D721Med (cell line): ENCODE measurements around the gene ZMIZ1.

Experiments
- DNase-seq: peaks from one replicate; pipeline ENCODE4 v3.0.0; 2011; ENCODE audit warnings: low spot score; ENCODE audit not compliant: insufficient read length
- FAIRE-seq: peaks from 2 replicates; lab custom pipeline; 2011; peaks lifted over from hg19 to GRCh38; lab: Jason Lieb, UNC
- TF ChIP-seq, protein P1 (sequence below): IDR thresholded peaks from 2 replicates; pipeline ENCODE4 v1.5.1; 2012; ENCODE audit warnings: mild to moderate bottlenecking, control low read depth; ENCODE audit not compliant: insufficient read depth; ENCODE audit errors: missing control alignments

ZMIZ1 gene

DNA sequence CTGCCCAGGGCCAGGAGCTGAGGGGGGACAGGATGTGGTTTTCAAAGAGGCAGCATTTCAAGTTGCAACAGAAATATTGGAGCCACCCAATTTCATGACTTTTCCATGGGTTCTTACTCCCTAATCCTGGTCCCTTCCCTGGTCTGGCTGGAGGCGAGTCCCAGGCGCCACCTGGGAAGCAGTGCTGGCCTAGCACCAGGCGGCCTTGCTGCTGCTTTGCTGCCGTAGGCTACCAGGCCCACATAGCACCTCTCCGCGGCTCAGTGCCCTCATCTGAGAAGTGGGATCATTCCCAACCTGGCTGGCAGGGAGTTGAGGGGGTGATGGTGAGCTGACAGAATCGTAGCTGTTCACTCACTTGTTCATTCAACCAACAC, 33.7 kb downstream of the ZMIZ1 start:
- TF ChIP-seq, protein P1, sequence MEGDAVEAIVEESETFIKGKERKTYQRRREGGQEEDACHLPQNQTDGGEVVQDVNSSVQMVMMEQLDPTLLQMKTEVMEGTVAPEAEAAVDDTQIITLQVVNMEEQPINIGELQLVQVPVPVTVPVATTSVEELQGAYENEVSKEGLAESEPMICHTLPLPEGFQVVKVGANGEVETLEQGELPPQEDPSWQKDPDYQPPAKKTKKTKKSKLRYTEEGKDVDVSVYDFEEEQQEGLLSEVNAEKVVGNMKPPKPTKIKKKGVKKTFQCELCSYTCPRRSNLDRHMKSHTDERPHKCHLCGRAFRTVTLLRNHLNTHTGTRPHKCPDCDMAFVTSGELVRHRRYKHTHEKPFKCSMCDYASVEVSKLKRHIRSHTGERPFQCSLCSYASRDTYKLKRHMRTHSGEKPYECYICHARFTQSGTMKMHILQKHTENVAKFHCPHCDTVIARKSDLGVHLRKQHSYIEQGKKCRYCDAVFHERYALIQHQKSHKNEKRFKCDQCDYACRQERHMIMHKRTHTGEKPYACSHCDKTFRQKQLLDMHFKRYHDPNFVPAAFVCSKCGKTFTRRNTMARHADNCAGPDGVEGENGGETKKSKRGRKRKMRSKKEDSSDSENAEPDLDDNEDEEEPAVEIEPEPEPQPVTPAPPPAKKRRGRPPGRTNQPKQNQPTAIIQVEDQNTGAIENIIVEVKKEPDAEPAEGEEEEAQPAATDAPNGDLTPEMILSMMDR, result no peak
- FAIRE-seq, result no peak

DNA sequence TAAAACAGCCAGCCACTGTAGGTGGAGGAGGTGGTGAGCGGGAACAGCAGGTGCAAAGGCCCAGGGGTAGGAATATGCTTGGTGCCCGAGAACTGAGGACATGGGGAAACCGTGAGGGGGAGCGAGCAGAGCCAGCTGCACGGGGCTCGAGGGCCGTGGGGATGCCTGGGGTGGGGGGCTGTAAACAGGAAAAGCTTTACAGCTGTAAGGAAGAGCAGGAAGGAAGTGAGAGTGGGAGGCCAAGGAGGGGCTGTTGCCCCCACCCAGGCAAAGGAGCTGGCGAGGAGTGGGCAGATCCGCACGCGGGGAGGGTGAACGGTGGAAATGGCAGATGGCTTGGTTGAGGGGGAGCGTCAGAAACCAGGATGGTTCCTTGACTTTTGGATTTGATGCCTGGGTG, 34.4 kb downstream of the ZMIZ1 start:
- DNase-seq (no peak), FAIRE-seq (no peak)
- TF ChIP-seq, protein P1, result no peak

More for the DNA sequence above, 33.7 kb downstream of the ZMIZ1 start:
- DNase-seq, result no peak

DNA sequence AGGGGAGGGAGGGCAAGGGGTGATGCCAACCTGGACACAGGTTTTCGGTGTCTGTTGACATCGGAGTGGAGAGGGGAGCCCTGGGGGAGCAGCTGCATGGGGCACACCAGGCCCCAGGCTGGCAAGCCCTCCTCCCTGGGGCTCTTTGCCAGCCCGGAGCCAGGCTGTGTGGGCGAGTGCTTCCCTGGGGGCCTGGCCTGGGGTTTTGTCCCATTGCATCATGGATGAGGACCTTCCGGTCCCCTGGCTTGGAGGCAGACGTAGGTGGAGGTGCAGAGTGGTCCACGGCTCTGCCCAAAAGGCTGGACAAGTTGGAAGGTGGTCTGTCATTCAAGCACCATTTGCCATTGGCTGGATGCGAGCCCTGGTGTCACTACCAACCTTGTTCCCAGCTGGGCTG, 34.8 kb downstream of the ZMIZ1 start:
- DNase-seq (no peak), FAIRE-seq (no peak)
- TF ChIP-seq, protein P1, result no peak

DNA sequence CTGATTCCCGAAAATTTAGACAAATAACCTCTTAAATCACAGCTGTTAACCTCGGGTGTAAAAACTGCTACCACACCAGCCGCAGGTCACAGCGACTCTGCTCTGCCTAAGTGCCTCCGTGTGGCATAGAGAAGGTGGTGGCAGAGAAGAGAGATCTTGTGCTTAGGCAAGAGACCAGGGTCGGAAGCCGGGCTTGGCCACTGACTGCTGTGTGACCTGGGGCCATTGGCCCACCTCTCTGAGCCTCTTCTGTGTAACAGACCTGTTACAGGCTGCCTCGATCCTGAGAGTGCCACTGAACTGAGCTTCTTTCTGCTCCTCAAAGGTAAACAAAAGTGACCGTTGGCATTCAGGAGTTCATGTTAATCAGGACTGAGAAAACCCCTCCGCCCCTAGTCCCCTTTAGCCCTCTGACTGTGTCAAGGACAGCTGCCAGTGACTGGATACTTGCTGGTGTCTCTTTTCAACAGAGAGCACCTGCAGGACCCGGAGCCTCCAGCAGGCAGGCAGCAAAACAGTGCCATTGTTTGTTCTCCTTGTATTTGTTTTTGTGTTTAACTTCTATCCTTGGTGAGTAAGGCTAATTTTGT, 36.5 kb downstream of the ZMIZ1 start:
- no peak for DNase-seq
- TF ChIP-seq, protein P1, result no peak
- no peak for FAIRE-seq

DNA sequence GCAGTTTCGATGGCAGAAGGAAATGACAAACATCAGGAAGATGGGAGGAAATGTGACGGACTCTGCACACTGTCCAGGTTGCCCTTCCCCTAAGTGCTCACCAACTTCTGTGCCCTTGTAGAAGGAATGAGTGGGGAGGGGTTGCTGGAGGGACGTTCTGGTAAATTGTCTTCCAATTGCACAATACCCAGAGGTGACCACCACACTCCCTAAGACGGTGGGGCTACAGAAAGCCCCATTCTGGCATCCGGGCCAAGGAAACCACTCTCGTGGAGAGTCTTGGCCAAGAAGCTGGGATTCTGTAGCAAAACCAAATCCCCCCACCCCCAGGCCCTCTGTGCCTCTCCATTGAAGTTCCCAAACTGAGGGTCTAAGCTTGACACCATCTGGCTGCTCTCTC, 37.1 kb downstream of the ZMIZ1 start:
- FAIRE-seq, result no peak
- TF ChIP-seq, protein P1, result no peak
- DNase-seq, result no peak

DNA sequence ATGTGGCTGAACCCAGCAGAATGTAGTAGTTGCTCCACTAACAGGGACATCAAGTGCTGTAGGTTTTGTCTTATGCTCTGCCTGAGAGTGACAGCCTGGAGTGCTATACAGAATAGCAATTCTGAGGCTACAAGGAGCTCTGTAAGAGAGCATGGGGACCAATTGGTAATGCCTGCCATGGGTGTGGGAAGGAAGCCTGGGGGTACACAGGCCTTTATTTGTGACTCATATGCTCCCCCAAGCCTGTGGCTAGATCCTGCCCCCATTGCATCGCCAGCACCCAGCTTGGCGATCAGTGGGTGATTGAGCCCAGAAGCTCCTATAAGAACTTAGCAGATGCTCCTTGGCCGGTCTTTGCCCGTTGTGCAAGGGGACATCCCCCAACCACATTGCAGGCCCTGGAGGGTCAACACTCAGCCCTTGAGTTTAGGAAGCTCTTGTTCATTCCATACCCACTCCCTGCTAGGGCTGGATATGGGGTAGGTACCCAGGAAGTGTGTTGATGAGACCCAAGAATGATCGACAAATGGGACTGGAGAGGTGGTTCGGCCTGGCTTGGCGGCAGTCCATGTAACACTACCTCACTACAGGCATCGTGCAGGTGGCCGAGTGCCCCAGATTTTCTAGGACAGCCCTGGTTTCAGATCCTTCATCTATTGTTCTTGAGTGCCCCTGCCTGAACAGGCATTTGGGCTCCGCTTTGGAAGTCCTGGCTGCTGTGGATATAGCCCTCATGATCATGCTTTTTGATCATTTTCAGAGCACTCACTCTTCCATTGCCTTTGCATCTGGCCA, 37.7 kb downstream of the ZMIZ1 start:
- FAIRE-seq (no peak), DNase-seq (no peak)
- TF ChIP-seq, protein P1, result no peak

DNA sequence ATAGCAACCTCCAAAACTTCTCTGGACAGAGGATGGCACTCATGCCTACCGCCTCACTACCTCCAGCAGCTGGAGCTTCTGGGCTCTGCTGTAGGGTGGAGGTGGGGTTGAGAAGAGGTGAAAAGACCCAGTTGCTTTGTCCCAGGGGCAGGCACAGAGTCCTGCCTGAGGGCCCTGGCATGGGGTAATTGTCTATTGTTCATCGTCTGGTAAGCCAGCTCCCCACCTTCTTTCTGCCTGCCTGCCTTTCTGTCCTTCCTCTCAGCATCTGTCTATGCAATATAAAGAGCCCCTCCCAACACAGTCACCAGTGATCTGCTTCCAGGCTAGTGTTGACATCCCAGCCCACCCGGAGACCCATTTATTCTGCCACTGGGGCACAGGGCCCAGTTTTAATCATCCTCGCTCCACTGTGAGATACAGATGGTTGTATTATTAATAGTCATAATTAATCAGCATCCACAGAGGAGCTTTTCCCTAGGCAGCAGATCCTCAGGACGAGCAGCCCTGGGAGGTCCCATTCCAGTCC, 39.0 kb downstream of the ZMIZ1 start:
- TF ChIP-seq, protein P1, result no peak
- DNase-seq, result no peak
- no peak for FAIRE-seq
